A673 (cell line): ENCODE results near the gene DNAL4. TPM values are rescaled to one million over a fixed set of nuclear protein-coding genes. Genes with fewer than 3 reads are reported as not detected.
A peak's percentile ranks its signal among the peaks of the same experiment; 100 is the strongest.

Experiments used
- BruUV-seq: library from RNA; stranded (reverse); fragments of 400-500 nt; replicated peaks from 2 replicates; lab custom pipeline; 2021; lab: Mats Ljungman, UMichigan
- CTCF ChIA-PET: fragments of 300-600 bp; sonication (Branson Sonifier 250); formaldehyde crosslinking; loops from one replicate; lab custom pipeline; 2022; ENCODE audit warnings: antibody characterized with exemption; lab: Charles Lee
- POLR2A ChIA-PET: fragments of 300-600 bp; sonication (Branson Sonifier 250); formaldehyde crosslinking; loops from one replicate; lab custom pipeline; 2022; ENCODE audit warnings: antibody characterized with exemption; ENCODE audit not compliant: low non-redundant PET; lab: Charles Lee
- DNase-seq: peaks from one replicate; pipeline ENCODE4 v3.0.0-alpha.2; 2015; ENCODE audit warnings: low spot score
- H3K27ac ChIP-seq: fragments of 200-600 bp; sonication (generic); 2 replicates; pipeline ENCODE4 v1.5.1; 2016; ENCODE audit warnings: mixed run types, low read depth, mild to moderate bottlenecking, mixed read lengths, antibody characterized with exemption, low read length; ENCODE audit not compliant: poor library complexity, severe bottlenecking
- H3K27me3 ChIP-seq: fragments of 200-600 bp; sonication (generic); replicated peaks from 2 replicates; pipeline ENCODE4 v1.6.1; 2017; ENCODE audit warnings: mixed run types, low read depth, mild to moderate bottlenecking, mixed read lengths, antibody characterized with exemption, low read length; ENCODE audit not compliant: insufficient read depth, poor library complexity
- H3K36me3 ChIP-seq: fragments of 200-600 bp; sonication (generic); 2 replicates; pipeline ENCODE4 v1.6.1; 2016; ENCODE audit warnings: mixed run types, mild to moderate bottlenecking, mixed read lengths, antibody characterized with exemption, low read length; ENCODE audit not compliant: insufficient read depth, poor library complexity, severe bottlenecking
- H3K4me1 ChIP-seq: fragments of 200-600 bp; sonication (generic); 2 replicates; pipeline ENCODE4 v1.6.1; 2017; ENCODE audit warnings: mixed run types, mild to moderate bottlenecking, mixed read lengths, antibody characterized with exemption, low read length; ENCODE audit not compliant: insufficient read depth, poor library complexity, severe bottlenecking
- H3K4me3 ChIP-seq: fragments of 200-600 bp; sonication (generic); 2 replicates; pipeline ENCODE4 v1.5.1; 2016; ENCODE audit warnings: low read depth, mixed run types, mild to moderate bottlenecking, mixed read lengths, low read length; ENCODE audit not compliant: poor library complexity, severe bottlenecking
- H3K9me3 ChIP-seq: fragments of 200-600 bp; sonication (generic); 2 replicates; pipeline ENCODE4 v1.6.1; 2016; ENCODE audit warnings: mixed run types, low read depth, mild to moderate bottlenecking, mixed read lengths, antibody characterized with exemption, low read length; ENCODE audit not compliant: poor library complexity, severe bottlenecking
- CTCF ChIP-seq: fragments of 300-800, 200-600 bp; sonication (generic); conservative IDR thresholded peaks from 2 replicates; pipeline ENCODE4 v1.5.1; 2017; ENCODE audit warnings: low read depth, mild to moderate bottlenecking, antibody characterized with exemption, low read length, moderate library complexity, mixed read lengths
- EZH2 ChIP-seq: fragments of 200-600 bp; sonication (generic); IDR thresholded peaks from 2 replicates; pipeline ENCODE4 v1.6.1; 2017; ENCODE audit warnings: borderline replicate concordance, low read depth, mild to moderate bottlenecking, mixed read lengths, antibody characterized with exemption, low read length; ENCODE audit not compliant: poor library complexity, severe bottlenecking
- intact Hi-C: fragments of 100-400 bp; cut with micrococcal nuclease; formaldehyde crosslinking; loops from one replicate; pipeline ENCODE4 v1.10.0; 2022; ENCODE audit not compliant: unreplicated experiment
- total RNA-seq: library from RNA; stranded (reverse); gene quantifications from 2 replicates; pipeline ENCODE4 v1.2.3, GENCODE V29; 2021

DNAL4 gene
- total RNA-seq, 1 experiment from 2014 or later = 59.1 TPM

- Histone ChIP-seq H3K4me3 (no peak overlapping the region), H3K27me3 (no peaks in the 10 kb centered on the region), H3K27ac (no peak overlapping the region), H3K4me1 (no peaks in the 10 kb centered on the region), H3K9me3 (no peaks in the 10 kb centered on the region), H3K36me3 (peaks cover 97% of the 10 kb centered on the region)
- ChIA-PET POLR2A (no interaction called here), CTCF (no interaction called here)
- DNase-seq = no peak
- BruUV-seq = no TSS peak
- TF ChIP-seq EZH2 (no peak), CTCF (no peak)
- intact Hi-C loops = no loop called here
These were observed 56.5 kb downstream of the DNAL4 start for GRCh38 chr22:38737302-38738060.

- DNase-seq = no peak
- Histone ChIP-seq H3K9me3 (no peaks in the 10 kb centered on the region), H3K4me3 (no peak overlapping the region), H3K36me3 (peaks cover 90% of the 10 kb centered on the region), H3K27me3 (no peaks in the 10 kb centered on the region), H3K4me1 (no peaks in the 10 kb centered on the region), H3K27ac (no peak overlapping the region)
- ChIA-PET POLR2A (no interaction called here), CTCF (interaction anchor here (0.6 kb wide), 1 partner anchor 11 kb away, joined by 3 read pairs; no protein-coding TSS in a partner anchor)
- no peak for TF ChIP-seq CTCF
- TF ChIP-seq EZH2 = no peak
- intact Hi-C loops = no loop called here
- no TSS peak for BruUV-seq
These were observed 57.7 kb downstream of the DNAL4 start for GRCh38 chr22:38736257-38736570.

GRCh38 chr22:38735465-38736256 lies 58.3 kb downstream of the DNAL4 start:
- no peaks in the 10 kb centered on the region for H3K27me3 ChIP-seq
- DNase-seq = no peak
- ChIA-PET POLR2A (no interaction called here), CTCF (interaction anchor here (0.6 kb wide), 1 partner anchor 11 kb away, joined by 3 read pairs; no protein-coding TSS in a partner anchor)
- TF ChIP-seq CTCF (no peak), EZH2 (no peak)
- H3K9me3 ChIP-seq = no peaks in the 10 kb centered on the region
- H3K27ac ChIP-seq = peak overlapping the region; percentile 37
- H3K4me3 ChIP-seq = no peak overlapping the region
- H3K4me1 ChIP-seq = no peaks in the 10 kb centered on the region
- peaks cover 90% of the 10 kb centered on the region for H3K36me3 ChIP-seq
- BruUV-seq = no TSS peak
- intact Hi-C loops = no loop called here
